GM21619 (cell line): ENCODE results near the gene ANP32E.

ENCODE experiments used
- ATAC-seq: cut with Tn5 transposase; IDR thresholded peaks from one replicate; pipeline ENCODE4 v1.9.1; 2021; ENCODE audit not compliant: unreplicated experiment

ANP32E gene

DNA sequence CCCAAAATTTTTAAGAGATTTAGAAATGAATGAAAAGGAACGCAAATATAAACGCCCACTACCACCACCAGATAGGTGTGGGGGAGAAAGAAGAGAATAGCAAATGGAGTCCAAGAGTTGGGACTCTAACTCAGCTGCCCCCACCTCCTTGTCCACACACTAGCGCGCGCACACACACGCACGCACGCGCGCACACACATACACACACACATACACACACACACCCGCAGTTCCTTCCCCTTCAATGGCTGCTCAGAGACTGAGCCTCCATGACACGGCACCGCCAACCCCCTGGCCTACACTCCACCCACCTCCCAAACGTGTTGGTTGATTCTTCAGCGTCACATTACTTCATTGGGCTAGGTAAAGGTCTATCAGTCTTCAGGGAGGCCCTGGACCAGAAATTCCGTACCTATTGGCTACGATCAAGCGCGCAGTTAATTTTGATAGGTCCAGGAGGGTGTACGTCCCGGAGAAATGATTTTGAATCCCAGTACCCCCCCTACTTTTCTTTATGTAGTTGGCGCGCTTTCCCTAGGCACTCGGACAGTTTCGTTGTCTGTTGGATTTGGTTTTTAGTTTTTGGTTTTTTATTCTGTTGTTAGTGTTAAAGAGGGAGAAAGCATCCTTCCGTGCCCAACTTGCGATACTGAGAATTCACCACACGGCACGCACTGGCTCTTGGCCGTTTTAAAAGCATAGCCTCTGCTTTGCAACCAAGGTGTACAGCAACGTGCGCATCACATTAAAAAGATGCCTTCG is at the start of gene ANP32E:
Gene ANP32E, minus strand, starts transcription at position 261 of the 762 bp plus-strand sequence. CDS start 326 bp downstream, outside the sequence.
- ATAC-seq, result peak; percentile 70

DNA sequence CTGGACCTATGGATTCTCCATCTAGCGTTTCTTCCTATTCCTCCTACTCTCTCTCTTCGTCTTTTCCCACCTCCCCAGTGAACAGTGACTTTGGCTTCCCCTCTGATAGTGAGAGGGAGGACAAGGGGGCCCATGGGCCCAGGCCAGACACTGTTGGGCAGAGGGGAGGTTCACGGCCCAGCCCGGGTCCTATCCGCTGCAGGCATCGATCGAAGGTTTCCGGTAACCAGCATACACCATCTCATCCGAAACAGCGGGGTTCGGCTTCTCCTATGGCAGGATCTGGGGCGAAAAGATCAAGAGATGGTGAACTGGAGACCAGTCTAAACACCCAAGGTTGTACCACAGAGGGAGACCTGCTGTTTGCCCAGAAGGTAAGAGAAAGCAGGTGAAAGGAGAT is 47.3 kb upstream of the ANP32E start:
- ATAC-seq, result no peak

DNA sequence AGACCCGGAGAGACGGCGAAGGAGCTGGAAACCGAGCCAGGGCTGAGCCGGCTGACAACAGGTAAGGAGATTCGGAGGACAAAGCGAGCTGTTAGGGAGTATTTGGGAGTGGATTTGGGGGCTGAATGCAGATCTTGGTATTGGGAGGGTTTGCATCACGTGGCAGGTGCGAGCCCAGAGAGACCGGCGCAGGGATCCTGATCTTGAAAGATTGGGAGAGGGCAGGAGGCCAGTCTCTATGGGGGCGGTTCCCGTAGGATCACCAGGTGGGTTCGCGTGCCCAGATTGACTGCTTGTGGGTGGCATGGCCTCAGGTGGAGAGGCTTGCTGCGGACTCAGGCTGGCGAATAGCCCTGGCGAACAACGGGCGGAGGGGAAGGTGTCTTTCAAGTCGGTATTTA is 46.6 kb upstream of the ANP32E start:
- no peak for ATAC-seq

DNA sequence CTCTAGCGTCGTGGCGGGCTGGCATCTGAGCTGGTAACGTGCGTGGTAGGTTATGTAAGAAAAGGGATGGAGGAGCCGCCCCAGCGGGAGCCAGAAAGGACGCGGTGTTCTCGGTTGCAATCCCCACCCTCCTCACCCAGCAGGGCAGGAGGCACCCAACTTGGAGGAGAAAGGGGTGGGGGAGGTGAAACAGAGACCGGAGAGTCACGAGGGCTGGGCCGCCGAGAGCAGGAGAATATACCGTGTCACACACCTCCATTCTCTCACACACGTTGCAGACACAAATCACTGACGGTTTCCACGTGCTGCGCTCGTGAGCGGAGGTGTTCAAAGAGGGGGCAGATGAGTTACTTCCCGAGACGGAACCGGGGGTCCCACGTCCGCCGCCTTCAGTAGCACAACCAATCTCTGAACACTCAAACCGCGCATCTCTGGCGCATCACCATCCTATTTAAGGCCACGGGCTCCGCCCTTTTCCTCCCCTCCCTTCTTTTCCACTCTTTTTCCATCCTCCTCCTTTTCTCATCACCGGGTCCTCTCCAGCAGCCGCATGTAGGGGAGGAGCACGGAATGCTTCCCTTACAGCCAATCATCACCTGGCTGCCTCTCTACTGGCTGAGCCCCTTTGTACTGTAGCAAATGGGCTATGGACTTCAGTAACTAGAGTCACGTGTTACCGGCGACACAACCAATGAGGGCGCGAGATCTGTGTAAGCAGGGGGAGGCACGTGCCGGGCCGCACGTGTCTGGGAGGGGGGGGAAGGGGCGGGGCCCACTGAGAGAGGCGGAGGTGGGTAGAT is 46.0 kb upstream of the ANP32E start, which contains the start of gene CIART:
Gene CIART, plus strand, starts transcription at position 797 of the 800 bp plus-strand sequence. CDS start 714 bp downstream, outside the sequence.
- ATAC-seq, result peak; percentile 55

DNA sequence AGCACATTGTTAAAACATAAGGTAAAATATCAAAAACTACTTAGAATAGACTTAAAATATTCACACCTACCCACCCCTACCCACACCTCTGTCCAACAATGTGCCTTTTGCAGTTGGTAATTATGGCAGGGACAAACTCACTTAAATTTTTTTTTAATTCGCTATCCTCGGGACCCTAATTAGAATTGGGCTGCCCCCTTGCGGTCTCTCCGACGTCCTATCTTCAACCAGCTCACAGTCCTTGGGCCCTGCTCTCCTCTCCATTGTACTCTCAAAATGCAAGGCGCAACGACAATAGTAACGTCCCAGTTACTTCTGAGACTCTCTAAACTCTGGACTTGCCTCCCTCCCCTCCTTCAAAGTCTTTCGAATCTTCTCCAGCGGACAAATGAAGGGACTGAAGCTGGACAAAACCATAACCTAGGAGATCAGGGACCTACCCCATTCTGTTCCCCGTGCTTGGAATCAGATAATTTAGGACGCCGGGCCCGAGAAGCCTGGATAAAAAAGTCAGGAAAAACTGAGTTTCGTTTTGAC is 45.4 kb upstream of the ANP32E start:
- peak; percentile 45 for ATAC-seq

DNA sequence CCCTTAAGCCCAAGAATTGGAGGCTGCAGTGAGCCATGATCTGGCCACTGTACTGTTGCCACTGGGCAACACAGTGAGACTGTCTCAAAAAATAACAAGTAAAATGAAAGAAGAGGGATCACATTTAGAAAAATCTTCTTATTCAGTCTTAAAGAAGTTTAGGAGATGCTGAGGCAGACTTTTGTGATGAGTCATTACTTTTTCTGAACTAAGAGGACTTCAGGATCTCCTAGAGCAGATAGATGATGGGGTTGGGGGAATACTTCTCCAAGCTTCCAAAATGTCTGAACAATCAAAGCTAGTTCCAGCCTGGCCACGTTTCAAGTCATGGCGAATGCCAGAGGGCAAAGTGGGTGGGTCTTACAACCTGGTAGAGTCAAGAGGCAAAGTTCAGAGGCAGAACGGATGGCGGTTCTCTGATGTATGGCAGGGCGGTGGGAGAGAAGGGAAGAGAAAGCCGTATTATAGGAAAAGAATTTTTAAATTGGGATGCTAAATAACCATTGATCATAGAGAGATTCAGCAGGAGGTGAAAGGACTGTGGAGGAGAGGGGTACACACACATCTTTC is 44.3 kb upstream of the ANP32E start:
- ATAC-seq, result no peak

DNA sequence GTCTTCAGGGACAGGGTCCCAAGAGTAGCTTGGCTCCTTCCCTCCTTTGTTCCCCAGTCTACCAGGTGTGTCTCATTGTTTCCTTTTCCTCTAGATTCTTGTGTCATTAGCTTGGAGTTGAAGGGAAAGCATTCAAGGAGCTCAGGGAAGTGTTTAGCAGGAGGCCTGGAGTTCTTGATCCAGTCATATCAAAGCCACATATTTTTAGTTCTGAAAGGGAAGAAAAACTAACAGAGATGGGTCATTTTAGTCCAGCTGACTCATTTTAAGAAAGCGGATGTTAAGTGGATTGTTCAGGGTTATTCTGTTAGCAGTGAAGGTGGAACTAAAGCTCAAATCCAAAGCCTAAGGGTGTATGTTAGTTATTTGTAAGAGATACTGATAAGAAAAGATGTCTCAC is 37.4 kb upstream of the ANP32E start:
- ATAC-seq, result no peak

DNA sequence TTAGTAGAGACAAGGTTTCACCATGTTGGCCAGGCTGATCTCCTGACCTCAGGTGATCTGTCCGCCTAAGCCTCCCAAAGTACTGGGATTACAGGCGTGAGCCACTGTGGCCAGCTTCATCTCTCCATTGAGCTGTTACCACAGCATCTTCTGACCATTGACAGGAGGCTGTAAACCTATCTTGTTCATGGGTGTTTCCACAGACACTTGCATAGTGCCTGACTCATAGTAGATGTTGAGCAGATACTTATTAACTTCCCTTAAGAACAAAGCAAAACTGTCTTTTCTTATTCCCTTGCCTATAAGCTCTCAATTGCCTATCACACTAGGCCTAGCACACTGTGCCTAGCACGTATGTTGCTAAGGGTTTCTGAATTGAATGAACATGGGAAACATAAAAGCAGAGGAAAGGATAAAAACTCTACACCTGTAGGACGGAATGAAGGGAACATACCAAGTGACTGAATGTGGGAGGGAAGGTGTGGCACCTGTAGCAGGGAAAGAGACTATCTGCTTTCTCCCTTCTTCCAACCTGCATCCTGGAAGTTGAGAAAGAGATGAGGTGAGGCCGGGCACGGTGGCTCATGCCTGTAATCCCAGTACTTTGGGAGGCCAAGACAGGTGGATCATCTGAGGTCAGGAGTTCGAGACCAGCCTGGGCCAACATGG is 35.5 kb upstream of the ANP32E start:
- no peak for ATAC-seq

DNA sequence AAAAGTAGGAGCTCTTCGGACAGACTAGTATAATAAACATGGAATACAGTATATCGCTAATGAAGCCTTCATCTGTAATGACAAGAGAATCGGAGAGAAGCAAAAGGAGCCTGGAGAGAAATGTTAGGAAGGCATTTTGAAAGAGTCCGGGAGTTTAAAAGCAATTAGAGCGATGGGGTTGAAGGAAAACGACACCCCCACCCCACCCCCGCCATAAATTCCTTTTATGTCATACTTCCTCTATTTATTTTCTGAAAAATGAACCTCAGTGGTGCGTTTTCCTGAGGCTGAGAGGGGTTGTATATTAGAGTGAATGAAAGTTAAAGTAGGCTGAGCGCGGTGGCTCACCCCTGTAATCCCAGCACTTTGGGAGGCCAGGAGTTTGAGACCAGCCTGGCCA is 33.5 kb upstream of the ANP32E start:
- ATAC-seq, result no peak

DNA sequence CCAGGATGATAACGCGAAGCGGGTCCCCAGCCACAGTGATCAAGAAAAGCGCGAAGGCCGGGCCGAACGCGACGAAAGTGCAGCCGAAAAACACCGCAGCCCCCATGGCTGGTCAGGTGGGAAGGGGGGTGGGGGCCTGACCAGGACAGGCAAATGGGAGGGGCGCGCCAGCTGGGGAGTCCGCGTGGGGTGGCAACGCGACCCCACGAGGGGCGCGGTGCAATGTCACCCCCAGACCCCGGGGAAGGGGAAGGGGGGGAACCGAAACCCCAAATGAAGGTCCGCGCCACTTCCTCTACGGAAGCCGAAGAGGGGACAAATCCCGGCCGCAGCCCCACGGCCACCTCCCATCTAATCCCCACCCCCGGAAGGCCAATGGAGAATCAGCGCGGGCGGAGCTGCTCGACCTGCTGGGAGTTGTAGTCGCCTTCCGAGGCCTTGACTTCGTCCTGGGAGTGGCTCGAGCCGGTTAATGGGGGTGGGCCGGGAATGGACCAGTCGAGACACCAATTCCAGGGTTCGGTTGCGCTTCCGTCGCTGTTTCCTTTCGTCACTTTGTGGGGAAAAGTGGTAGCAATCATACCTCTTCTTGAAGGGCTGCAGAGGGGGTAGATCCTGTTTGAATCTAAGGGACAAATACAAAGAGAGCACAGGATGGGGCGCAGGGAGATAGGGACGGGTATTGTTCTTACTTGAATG is 32.9 kb upstream of the ANP32E start, which contains the start of gene APH1A:
Gene APH1A, minus strand, starts transcription at position 312 of the 699 bp plus-strand sequence. Its CDS starts 206 bp downstream, at position 106.
- peak; percentile 85 for ATAC-seq

DNA sequence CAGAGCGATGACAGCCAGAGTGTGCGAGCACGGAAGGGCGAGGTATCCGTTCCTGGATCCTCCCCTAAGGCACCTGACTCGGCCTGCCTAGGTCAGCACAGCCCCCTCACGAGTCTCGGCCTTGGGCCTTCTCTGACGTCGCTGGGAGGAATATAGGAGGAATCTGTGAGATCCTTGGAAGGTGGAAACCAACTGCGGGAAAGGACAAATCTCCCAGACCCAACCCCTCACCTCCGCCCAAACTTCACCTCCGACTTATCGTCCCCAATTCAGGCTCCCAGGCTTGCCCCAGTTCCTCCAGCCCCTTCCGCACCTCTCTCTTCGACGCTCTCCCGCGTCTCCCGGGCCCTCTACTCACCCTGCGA is 32.4 kb upstream of the ANP32E start:
- ATAC-seq, result no peak

DNA sequence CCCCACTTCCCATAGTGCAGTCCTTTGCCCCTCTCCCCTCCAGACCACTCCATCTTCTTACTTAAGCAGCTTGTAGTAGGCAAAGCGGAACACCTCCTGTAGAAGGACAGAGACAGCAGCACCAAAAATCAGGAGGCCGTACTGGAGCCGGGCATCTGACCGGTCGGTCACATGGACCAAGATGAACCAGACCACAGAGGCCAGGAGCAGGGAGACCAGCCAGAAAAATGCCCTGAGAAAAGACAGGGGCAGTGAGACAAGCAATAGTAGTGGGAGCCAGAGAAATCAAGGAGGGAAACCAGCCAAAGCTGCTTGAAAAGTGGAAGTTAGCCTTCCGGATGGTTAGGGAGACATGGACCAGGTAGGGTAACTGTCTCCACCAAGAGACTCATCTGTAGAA is 32.0 kb upstream of the ANP32E start:
- ATAC-seq, result no peak

DNA sequence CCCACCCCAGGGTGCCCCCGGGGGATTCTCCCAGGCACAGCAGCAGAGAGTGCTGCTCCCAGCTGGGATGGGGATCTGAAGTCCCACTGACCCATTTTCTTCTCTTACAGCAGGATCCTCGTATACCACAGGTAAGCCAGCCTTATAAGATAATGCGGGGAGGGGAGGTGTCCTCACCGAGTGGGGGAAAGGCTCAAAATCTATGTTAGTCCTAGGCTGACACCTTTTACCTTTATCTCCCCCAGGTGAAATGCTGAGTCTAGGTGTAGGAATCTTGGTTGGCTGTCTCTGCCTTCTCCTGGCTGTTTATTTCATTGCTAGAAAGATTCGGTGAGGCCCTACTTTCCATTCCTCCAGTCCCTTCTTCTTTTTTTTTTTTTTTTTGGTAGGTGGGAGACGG is 27.6 kb upstream of the ANP32E start:
- no peak for ATAC-seq

DNA sequence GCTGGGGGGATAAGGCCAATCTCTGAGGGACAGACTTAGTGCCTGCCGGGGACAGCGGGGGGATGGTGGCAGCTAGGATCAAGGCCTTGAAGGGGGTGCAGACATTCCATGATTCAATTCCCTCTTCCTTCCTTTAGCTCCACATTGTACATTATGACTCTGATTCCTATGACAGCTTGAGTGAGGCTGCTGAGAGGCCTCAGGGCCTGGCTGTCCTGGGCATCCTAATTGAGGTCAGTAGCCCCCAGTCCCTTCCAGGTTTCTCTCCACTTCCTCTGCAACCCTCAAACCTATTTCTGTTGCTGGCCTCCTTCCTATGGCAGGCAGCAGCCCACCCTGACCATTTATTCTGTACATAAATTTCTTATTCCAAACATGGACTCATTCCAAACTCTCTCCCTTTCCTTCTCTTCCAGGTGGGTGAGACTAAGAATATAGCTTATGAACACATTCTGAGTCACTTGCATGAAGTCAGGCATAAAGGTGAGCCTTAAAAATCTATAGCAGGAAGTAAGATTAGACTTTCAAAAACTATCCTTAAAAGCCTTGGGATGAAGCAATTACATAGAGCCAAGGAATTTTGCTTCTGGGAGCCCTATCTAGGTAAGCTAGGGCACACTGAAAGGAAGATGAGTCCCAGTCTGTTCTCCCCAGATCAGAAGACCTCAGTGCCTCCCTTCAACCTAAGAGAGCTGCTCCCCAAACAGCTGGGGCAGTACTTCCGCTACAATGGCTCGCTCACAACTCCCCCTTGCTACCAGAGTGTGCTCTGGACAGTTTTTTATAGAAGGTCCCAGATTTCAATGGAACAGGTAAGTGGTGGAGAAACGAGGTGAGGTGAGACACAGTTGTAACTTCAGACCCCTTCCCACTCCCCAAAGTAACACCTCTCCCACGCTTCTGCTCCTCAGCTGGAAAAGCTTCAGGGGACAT is 26.7 kb upstream of the ANP32E start:
- ATAC-seq, result no peak

DNA sequence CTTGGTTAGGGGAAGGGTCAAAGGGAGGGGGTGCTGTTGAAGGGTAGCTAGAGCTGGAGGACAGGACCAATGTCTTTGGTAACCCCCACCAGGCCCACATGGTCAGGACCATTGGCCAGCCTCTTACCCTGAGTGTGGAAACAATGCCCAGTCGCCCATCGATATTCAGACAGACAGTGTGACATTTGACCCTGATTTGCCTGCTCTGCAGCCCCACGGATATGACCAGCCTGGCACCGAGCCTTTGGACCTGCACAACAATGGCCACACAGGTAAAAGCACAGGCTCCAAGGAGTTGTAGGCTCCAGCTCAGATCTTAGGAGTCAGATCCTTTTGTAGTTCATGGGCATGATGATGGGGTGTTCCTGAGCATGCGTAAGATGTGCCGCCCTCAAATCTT is 25.5 kb upstream of the ANP32E start:
- no peak for ATAC-seq

DNA sequence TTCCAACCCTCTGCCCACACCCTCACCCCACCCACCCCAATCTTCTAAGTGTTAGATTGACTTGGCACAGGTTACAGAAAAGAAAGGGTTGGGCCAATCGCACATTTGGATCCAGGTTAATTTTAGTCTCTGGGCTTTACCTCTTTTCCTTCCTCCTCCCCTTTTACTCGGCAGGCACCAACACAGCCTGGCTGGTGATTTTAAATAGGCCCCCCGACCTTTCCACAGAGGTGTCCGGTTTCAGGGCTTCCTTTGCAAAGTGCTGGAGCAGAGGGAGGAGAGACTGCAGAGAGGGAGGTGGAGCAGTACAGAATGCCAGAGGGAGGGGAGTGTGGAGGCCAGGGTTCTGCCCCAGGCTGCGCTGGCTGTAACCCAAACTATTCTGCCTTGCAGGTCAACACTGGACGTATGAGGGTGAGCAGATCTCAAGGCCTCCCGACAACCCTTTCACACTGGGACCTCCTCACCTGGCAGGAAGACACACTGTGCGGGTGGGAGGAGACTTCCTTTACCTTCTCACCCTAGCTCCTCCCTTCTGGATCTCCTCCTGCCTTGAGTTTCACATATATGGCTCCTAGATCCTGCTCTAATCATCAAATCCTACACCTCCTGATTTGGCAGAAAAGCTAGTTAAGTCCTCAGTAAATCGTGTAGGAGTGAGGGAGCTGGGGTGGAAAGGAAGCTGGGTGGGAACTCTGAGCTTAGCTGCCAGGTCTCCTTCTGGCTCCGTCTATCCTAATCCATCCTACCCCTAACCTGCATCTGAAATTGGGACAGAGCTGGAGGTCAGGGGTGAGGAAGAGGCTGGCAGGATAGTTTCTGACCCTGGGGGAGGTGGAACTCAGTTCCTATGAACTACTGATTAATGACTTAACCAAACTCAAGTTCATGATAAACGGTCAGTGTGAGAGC is 24.1 kb upstream of the ANP32E start:
- ATAC-seq, result no peak

DNA sequence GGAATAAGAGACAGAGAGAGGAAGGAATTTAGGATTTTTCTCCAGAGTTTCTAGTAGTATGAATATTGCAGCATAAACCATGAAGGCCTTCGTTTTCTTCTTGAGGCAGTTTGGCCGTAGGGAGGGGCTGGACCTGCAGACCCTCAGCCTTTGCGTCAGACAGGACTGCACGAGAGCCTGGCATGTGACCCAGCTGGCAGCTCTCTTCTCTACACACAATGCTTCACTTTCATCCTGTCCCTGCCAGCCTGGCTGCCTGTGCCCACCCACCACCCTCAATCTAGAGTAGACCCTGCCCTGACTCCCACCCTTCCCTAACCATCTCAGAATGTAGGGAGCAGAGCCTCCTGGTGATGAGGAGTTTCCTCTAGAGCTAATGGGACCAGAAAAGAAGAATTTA is 23.3 kb upstream of the ANP32E start:
- ATAC-seq, result no peak
